ENCODE data around the gene HEMGN.
A peak's percentile ranks its signal among the peaks of the same experiment; 100 is the strongest.

The HEMGN gene

DNA sequence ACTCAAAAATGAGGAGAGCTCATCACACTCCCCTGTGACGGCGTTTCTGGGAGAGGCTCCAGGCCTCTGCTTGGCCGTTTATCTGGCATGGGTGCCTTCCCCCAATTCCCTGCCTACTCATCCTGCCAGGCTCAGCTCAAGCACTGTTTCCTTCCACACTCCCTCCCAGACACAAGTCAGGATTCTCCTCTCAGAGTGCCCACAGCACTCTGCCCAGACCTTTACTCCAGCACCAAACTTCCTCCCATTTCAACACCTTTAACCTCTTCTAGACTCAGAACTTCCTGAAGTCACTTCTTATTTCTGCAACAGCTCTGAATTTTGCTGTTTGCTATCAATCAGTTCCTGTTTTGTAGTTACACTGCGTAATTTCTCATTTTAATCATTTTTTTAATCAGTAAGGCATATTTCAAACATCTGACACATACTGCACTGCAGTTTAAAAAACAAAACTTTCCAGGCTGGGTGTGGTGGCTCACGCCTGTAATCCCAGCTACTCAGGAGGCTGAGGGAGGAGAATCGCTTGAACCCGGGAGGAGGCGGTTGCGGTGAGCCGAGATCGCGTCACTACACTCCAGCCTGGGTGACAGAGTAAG is 31.6 kb downstream of the HEMGN start:
- TF ChIP-seq, protein P1, sequence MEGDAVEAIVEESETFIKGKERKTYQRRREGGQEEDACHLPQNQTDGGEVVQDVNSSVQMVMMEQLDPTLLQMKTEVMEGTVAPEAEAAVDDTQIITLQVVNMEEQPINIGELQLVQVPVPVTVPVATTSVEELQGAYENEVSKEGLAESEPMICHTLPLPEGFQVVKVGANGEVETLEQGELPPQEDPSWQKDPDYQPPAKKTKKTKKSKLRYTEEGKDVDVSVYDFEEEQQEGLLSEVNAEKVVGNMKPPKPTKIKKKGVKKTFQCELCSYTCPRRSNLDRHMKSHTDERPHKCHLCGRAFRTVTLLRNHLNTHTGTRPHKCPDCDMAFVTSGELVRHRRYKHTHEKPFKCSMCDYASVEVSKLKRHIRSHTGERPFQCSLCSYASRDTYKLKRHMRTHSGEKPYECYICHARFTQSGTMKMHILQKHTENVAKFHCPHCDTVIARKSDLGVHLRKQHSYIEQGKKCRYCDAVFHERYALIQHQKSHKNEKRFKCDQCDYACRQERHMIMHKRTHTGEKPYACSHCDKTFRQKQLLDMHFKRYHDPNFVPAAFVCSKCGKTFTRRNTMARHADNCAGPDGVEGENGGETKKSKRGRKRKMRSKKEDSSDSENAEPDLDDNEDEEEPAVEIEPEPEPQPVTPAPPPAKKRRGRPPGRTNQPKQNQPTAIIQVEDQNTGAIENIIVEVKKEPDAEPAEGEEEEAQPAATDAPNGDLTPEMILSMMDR (IDR thresholded peaks at IDR 0.05; ENCODE audit: borderline replicate concordance, insufficient read depth, low read depth, low read length), result no peak
- H3K4me3 ChIP-seq (ENCODE audit: low read depth, low read length), result no peak overlapping the region

DNA sequence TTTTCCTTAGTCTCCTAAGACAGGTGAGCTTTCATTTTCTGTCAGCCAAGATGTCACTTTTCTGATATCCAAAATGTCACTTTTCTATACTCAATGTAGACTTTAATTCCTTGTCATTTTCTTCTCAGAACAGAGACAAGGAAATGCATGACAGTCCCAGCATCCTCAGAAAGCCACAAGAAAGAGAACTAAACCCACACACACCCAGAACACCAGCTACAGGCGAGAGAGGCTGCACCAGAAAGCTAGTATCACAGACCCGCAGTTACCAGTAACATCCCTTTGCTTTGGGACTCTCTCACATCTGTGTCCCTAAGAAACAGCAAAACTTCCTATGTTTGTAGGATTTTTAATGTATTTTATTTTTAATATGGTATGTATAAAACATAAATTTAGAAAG is 32.7 kb downstream of the HEMGN start:
- no peak overlapping the region for H3K4me3 ChIP-seq (ENCODE audit: low read depth, low read length)
- TF ChIP-seq, protein P1 (IDR thresholded peaks at IDR 0.05; ENCODE audit: borderline replicate concordance, insufficient read depth, low read depth, low read length), result no peak

DNA sequence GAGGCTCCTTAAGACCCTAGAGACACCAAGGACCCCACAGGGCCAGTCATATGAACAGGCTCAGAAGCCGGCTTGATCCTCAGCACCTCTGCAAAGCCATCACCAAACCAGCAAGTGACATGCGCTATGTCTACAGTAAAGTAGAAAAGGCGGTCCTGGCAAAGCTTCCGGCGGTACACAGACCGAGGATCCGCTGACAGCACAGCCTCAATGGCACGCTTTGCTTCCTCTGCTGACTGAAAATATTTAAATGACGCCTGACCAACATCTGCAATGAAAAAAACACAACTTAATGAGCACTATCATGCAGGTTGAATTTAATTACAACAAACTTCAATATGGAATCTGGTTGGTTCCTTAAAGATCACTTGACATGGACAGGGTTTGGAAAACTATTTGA is 33.2 kb downstream of the HEMGN start:
- TF ChIP-seq, protein P1 (IDR thresholded peaks at IDR 0.05; ENCODE audit: borderline replicate concordance, insufficient read depth, low read depth, low read length), result no peak
- H3K4me3 ChIP-seq (ENCODE audit: low read depth, low read length), result no peak overlapping the region

DNA sequence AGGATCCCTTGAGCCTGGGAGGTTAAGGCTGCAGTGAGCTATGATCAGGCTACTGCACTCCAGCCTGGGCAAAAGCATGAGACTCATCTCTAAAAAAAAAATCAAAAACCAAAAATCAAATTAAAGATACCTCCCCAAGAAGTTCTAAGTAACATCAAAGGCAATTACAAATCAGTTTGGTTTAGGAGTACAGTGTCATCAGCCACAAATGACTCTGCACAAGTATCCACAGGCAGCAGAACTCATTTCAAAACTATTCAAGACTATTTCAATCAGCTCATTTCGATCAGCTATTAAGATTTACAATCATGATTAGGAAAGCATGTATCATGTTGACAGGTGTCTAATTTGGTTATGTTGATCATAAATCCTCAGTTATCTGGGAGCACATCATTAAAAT is 34.8 kb downstream of the HEMGN start:
- TF ChIP-seq, protein P1 (IDR thresholded peaks at IDR 0.05; ENCODE audit: borderline replicate concordance, insufficient read depth, low read depth, low read length), result no peak
- no peak overlapping the region for H3K4me3 ChIP-seq (ENCODE audit: low read depth, low read length)

DNA sequence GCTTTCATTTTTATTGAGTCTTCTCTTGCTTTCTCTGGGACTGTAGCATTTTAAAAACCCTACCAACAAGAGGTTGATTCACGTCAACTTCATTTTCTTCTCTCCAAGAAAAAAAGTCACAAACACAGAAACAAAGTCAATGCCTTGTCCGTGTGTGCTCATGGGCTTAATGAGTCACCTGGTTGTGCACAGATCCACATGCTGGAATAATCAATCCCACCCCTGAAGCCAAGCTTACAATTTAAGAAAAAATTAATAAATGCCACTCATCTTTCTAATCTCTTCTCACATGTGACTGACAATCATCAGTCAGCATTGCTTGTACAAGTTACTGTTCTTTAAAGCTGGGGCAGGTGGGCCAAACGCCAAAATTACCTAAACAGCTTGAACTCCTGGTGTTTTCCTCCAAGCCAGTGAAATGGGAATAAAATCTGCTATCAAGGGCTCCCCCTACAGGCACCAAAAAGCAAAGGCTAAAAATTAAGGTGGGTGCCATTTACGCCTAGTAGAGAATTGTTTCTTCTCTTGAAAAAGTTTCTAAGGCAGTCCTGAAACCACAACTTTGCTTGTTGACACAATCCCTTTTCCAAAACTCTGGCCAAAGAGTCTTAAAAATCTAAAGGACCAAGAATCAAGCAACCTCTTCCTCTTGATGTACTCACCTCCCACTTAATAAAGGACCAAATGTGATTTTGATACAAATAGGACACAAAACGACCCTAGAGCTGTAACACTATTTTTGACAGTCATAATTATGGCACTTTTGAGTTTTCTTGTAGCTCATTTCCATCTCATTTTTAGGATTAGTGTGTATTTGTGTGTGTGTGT is 37.0 kb downstream of the HEMGN start:
- TF ChIP-seq, protein P1 (IDR thresholded peaks at IDR 0.05; ENCODE audit: borderline replicate concordance, insufficient read depth, low read depth, low read length), result peak; percentile 72
- no peak overlapping the region for H3K4me3 ChIP-seq (ENCODE audit: low read depth, low read length)

DNA sequence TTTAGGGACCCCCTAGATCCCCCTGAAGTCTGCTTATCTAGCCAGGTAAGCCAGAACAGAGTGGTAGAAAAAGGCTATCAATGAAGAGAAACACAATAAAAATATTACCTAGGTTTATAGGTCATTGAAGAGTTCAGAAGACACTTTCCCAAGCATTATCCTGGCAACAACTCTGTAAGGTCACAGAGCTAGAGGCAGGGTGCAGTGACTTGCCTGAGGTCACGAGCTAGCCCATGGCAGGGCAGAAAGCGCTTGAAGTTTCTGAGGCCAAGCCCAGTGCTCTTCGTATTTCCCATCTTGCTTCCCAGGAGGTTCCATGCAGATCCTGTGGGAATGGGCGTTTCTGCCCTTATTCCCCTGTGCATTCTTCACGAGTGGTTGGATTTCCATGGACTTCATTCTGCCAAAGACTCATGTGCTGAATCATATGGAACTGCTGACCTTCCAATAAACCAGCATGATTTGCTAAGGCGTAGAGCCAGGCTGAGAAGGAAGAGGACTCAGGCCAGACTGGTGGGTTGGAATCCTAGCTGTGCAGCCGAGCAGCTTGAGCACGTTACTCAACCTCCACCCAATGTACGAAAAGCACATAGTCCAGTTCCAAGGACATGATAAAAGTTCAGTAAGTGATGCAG is 37.8 kb downstream of the HEMGN start:
- TF ChIP-seq, protein P1 (IDR thresholded peaks at IDR 0.05; ENCODE audit: borderline replicate concordance, insufficient read depth, low read depth, low read length), result no peak
- no peak overlapping the region for H3K4me3 ChIP-seq (ENCODE audit: low read depth, low read length)

Data from GM12875 (cell line).